ENCODE results near the gene PTGDS. TPM values are rescaled to one million over a fixed set of nuclear protein-coding genes. Genes with fewer than 3 reads are reported as not detected.
A peak's percentile ranks its signal among the peaks of the same experiment; 100 is the strongest.

PTGDS gene
- total RNA-seq, 2 donors from 2014 or later, result 8.7 to 36.9 TPM

DNA sequence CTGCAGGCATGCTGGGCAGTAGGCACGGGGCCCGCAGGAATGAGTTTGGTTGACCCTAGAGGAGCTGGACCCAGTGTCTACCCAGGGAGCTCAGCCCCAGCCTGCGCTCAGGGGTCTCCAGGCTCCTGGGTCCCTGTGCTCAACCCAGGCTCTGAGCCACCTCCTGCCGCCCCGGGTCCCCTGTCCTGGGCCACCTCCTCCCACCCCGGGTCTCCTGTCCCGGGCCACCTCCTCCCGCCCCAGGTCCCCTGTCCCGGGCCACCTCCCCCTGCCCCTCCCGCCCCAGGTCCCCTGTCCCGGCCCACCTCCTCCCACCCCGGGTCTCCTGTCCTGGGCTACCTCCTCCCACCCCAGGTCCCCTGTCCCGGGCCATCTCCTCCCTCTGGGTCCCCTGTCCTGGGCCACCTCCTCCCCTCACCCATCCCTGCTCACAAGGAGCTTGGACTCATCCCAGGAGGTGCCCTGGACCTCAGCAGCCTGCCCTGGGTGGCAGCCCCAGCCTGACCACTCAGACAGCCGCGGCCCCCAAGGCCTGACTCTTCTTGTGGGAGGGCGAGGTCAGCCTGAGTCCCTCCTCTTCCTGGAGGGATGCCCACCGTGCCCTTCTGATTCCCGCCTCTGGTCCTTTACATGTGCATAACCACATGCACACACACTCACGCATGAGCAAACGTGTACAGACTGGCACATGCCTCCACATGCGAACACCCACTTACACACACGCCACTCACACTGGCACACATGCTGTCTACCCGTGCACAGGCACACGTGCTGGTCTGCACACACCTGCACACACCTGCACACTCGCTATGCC lies 22.8 kb upstream of the PTGDS start:
- DNase-seq, result no peak
- ATAC-seq, result no peak
- intact Hi-C loops (cut with DNase I, micrococcal nuclease), result no loop called here

DNA sequence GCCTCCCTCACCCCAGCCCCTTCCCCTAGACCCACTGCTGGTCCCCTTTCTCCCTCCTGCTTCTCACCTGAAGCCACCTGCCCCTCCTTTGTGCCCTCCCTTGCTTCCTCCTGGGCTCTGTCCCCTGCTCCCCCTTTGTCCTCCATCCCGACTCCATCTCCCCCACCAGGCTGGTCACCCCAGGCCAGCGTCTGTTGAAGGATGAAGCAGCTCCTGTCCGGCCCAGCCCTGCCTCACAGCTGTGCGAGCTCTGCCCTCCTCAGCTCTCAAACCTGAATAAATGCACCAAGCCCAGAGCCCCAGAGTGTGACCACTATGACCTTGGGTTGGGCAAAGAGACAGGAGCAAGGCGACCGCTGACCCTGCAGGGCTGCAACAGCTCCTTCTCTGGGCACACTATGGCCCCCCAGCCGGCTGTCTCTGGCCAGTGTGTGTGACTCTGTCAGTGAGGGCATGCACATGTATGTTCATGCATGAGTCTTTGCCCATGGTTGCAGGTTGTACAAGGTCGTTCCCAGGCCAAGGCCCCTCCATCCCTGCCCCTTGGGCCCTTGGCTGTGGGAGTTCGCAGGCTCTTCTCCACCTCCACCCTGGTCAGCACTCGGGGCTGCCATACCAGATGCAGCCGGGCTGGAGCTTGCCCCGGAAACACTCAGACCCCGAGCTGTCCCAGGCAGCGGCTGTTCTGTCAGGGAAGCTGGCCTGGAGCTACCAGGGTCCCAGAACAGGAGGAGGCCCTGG lies 21.9 kb upstream of the PTGDS start:
- ATAC-seq (no peak), DNase-seq (no peak)
- intact Hi-C loops (cut with DNase I, micrococcal nuclease), result no loop called here

DNA sequence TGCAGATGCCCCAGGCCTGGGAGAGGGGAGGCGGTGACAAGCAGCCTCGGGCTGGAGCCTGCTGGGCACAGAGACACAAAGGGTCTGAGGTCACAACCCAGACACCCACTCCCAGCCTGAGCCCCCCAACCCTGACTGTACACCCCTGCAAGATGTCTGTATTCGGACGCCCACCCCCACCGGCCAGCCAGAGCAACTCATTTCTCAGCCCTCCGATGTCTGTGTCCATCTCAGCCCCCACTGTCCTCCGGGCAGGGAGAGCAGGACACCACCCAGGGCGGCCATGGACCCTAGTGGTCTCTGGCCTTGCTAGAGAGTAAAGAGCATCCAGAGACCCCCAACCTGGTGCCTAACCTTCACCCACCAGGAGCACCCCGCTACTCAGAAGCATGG lies 21.4 kb upstream of the PTGDS start:
- DNase-seq, result no peak
- intact Hi-C loops (cut with DNase I, micrococcal nuclease), result no loop called here

DNA sequence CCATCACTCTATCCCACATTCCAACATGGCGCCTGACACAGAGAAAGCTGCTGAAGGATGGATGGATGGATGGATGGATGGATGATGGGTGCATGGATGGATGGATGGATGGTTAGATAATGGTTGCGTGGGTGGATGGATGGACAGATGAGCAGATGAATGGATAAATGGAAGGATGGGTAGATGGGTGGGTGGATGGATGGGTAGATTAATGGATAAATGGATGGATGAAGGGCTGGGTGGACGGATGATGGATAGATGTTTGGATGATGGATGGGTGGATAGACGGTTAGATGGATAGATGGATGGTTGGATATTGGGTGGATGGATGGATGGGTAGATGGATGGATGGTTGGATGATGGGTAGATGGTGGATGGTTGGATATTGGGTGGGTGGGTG lies 20.7 kb upstream of the PTGDS start:
- intact Hi-C loops (cut with DNase I, micrococcal nuclease), result no loop called here
- DNase-seq, result no peak

More for the DNA sequence above, 21.4 kb upstream of the PTGDS start:
- no peak for ATAC-seq

DNA sequence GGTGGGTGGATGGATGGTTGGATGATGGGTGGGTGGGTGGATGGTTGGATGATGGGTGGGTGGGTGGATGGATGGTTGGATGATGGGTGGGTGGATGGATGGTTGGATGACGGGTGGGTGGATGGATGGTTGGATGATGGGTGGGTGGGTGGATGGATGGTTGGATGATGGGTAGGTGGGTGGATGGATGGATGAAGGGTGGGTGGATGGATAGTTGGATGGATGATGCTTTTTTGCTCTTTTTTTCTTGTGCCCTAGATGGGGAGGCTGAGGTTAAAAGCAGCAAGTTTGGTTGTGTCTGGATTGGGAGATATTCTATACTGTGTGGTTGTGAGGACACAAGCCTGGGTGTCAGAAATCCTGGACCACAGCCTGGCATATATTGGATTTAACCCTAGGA lies 19.8 kb upstream of the PTGDS start:
- ATAC-seq (no peak), DNase-seq (no peak)
- intact Hi-C loops (cut with DNase I, micrococcal nuclease), result no loop called here

More for the DNA sequence above, 20.7 kb upstream of the PTGDS start:
- ATAC-seq, result no peak

DNA sequence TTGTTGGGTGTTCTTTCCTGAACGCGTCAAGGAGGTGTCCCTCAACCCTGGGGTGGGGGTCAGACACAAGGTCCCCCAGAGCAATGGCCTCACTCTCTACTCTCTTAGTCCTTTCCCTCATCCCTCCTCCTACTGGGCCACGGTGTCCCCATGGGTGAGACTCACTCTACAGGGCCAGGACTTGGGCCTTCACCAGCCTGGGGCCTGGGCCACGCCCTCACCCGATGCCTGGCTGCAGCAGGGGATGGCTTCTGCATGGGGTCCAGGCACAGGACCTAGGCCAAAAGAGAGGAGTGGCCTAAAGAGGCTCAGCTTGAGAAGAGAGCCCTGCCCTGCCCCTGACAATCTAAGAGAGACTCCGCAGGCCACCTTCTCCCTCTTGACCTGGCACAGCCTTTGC lies 19.4 kb upstream of the PTGDS start:
- intact Hi-C loops (cut with DNase I, micrococcal nuclease), result no loop called here
- DNase-seq (no peak), ATAC-seq (no peak)

DNA sequence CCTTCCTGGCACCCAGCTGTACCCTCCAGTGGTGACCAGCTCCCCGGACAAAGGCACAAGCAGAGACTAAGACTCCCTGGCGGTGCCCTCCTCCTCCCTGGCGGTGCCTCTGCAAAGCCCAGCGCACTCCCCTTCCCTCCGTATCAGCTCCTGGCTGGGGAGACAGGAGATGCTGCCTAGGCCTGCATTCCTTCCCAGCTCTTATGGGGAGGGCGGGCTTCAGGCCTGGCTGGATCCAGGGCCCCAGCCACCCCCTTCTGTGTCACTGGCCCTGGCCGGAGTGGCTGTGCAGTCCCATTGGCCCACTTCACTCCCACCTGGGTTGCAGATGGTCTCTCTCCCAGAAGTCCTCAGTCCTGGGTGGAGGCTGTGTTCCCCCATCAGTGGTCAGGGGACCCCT lies 18.8 kb upstream of the PTGDS start:
- intact Hi-C loops (cut with DNase I, micrococcal nuclease), result no loop called here
- no peak for ATAC-seq

DNA sequence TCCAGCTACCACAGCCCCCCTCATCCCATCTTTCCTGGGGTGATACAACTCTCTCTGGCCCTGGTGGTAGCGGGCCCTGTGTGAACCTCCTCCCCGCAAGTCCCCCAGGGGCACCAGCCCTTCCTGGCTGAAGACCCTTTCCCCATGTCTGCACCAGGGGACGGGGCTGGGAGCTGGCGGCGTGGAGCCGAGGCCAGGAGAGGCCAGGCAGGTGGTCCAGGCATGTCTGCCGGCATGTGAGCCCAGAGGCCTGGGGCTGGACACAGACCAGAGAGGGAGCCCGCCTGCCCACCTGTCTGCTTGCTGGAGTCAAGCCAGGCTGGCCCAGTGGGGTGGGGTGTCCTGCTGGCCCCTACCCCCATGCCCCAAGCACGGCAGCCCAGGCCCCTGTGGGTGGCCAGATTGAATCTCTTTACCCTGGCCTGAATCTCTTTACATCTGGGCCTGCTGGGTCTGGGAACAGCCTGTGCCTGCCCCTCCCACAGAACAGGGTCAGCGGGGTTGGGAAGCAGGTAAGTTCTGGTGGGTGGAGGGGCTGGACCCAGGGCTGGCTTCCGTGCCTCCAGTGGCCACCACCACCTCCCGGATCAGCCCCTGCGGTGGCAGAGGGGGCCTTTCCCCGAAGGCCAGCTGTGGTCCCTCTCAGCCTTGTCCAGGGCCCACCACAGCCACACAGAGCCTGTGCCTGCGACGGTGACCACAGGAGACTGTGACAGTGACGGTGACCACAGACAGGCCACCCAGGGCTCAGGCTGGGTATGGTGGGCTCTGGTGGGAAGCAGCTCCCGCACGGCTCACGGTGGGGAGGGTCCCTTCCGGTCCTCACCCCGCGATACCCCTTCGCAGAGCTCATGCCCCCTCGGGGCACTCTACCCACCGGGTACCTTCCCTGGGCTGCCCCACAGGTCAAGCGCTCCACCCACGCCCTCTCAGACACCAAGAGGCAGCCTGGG lies 18.1 kb upstream of the PTGDS start:
- intact Hi-C loops (cut with DNase I, micrococcal nuclease), result no loop called here
- ATAC-seq, result no peak

More for the DNA sequence above, 18.8 kb upstream of the PTGDS start:
- no peak for DNase-seq

DNA sequence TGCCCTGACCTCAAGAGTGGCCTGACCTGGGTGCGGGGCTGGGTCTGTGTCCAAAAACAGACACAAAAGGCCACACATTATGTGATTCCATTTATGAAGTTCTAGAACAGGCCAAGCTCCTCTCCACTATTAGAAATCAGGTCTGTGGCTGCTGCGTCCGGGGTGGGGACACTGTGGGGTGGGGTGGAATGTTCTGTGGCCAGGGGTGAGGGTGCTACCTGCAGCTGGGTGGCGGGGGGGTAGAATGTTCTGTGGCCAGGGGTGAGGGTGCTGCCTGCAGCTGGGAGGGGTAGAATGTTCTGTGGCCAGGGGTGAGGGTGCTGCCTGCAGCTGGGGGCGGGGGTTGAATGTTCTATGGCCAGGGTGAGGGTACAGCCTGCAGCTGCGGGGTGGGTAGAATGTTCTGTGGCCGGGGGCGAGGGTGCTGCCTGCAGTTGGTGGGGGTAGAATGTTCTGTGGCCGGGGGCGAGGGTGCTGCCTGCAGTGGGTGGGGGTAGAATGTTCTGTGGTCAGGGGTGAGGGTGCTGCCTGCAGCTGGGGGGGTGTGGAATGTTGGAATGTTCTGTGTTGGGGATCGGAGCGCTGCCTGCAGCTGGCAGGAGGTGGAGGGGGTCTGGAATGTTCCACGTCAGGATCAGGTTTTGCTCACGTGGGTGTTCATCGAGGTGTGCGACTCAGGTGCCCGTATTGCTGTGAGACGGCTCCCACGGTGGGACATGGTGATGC lies 16.9 kb upstream of the PTGDS start:
- intact Hi-C loops (cut with DNase I, micrococcal nuclease), result no loop called here
- DNase-seq (no peak), ATAC-seq (no peak)

More for the DNA sequence above, 18.1 kb upstream of the PTGDS start:
- no peak for DNase-seq

DNA sequence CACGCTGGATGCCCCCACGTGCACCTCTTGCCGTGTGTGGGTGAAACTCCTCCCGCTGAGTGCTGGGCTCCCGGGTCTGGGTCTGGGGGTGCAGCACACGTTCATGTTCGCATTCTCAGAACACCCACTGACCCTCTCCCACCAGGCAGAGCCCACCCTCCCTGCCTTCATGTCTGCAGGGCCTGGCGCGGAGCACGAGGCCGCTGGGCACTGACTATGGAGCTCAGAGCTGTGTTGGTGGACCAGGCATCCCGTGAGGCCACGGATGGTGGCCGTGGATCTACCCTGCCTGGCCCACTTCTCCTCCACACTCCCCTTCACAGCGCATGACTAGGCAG lies 16.4 kb upstream of the PTGDS start:
- ATAC-seq (no peak), DNase-seq (no peak)
- intact Hi-C loops (cut with DNase I, micrococcal nuclease), result no loop called here

DNA sequence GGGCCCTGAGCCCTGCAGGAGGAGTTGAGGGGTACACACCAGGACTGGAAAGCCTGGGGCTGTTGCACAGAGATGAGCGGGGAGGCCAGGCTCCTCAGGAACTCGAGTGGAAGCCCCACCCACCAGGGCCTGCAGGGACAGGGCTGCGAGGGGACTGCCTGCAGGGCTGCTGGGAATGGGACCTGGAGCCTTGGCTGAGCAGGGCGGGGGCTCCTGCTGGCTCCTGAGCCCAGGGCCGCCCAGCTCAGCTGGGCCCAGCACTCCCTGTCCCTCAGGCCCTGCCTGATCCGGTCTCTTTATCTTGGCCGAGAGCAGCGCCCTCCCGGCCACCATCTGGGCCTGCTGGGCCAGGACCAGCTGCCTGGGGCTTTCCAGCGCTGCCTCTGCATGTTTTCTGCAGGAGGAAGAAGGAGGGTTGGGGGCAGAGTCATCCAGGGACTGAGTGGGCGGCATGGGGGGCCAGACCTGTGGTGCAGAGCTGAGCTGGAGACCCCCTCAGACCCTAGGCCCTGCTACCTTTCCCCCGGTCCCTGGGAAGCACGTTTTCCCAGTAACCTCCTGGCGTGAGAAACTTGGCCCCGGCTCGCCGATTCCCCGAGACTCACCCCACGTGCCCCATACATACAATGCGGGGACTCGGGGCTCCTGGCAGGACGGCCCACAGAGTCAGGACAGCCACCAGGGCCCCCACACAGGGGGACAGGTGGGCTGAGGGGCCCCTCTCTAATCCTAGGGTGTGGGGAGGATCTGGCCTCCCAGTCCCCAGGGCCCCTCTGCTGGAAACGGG lies 15.8 kb upstream of the PTGDS start:
- intact Hi-C loops (cut with DNase I, micrococcal nuclease), result no loop called here
- ATAC-seq (no peak), DNase-seq (no peak)

DNA sequence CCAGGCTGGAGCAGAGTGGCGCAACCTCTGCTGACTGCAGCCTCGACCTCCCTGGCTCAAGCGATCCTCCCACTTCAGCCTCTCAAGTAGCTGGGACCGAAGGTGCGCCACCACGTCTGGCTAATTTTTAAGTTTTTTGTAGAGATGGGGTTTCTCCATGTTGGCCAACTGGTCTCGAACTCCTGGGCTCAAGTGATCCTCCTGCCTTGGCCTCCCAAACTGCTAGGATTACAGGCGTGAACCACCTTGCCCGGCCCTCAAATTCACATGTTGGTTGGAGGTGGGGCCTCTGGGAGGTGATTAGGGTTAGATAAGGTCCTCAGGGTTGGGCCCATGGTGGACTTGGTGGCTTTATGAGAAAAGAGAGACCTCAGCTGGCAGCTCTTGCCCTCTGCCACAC lies 15.1 kb upstream of the PTGDS start:
- DNase-seq (no peak), ATAC-seq (no peak)
- intact Hi-C loops (cut with DNase I, micrococcal nuclease), result no loop called here

DNA sequence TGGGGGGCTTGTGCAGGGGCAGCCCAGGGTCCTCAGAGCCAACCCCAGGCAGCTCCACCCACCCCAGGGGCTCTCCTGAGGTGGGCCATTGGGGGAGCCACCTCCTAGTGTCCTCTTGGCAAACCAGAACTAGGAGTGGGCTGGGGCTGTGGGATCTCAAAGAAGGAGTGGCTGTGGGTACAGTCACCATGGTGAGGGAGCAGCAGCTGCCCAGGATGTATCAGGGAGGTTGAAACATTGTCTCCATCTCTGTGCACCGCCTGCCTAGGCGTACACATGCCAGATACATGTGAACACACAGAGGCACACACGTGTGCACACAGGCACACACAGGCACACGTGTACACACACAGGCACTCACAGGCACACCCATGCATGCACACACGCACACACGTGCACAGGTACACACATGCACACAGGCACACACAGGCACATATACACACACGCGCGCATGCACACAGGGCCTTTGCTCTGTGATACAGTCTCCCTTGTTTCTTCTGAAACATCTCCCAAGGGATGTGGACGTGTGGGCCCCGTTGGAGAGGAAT lies 14.5 kb upstream of the PTGDS start:
- intact Hi-C loops (cut with DNase I, micrococcal nuclease), result no loop called here
- DNase-seq, result no peak
- ATAC-seq, result no peak

DNA sequence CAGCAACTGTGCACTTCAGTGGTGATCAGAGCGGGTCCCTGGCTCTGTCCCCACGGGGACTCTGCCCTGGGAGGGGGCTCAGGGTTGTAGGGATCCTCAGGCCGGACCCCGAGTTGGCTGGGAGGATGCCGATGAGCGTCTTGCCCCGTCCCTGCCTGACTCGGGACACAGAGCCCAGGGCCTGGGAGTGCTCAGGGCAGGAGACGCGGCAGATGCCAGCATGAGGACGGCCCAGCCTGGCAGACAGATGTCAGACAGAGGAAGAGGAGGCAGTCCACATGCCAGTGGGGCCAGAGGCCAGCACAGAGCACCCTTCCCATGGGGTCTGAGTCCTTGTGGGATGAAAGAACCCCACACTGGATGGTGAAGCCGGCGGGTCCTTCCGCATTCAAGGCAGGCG lies 14.0 kb upstream of the PTGDS start:
- ATAC-seq (no peak), DNase-seq (no peak)
- intact Hi-C loops (cut with DNase I, micrococcal nuclease), result no loop called here

DNA sequence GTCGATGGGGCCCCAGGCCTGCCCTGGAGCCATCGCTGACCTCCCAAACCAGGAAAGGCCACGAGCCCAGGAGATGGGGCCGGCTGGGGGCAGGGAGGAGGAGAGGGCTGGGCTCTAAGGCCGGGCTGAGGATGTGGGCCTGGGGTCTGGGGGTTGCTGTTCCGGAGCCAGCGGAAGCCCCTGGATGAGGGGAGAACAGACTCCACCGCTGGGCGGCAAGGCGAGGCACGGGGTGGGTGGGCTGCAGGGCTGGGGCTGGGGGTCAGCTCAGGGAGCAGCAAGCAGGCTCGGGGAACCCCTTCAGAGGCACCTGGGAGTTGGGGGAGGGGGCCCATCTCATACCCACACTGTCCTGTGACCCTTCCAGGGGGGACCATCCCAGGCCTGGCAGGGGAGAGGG lies 13.6 kb upstream of the PTGDS start:
- DNase-seq (no peak), ATAC-seq (no peak)

DNA sequence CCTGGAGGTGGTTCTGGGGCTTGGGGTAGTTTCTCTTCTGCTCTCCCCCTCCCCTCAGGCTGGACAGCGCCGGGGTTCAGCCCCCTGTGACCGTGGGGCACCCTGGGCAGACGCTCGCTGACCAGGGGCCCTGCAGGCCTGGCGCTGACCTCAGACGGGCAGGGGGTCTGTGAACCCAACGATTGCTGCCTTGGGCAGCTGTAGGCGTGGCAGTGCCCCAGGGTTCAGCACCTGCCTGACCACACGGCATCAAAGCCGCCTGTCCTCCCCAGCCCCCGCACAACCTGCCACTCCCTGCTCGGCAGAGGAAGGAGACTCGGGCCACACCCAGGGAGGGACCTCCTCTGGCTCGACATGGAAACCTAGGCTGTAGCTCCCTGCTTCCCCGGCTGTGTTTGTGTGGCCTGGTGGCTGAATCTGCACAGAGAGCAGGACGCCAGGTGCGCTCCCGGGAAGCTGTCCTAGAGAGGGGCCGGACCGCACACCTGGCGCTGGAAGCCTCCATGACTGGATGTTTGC lies 13.1 kb upstream of the PTGDS start:
- peak; percentile 96 for ATAC-seq
- peak; percentile 80 to 82 for DNase-seq
- intact Hi-C loops (cut with DNase I, micrococcal nuclease), result no loop called here

More for the DNA sequence above, 13.6 kb upstream of the PTGDS start:
- intact Hi-C loops (cut with DNase I, micrococcal nuclease), result no loop called here

DNA sequence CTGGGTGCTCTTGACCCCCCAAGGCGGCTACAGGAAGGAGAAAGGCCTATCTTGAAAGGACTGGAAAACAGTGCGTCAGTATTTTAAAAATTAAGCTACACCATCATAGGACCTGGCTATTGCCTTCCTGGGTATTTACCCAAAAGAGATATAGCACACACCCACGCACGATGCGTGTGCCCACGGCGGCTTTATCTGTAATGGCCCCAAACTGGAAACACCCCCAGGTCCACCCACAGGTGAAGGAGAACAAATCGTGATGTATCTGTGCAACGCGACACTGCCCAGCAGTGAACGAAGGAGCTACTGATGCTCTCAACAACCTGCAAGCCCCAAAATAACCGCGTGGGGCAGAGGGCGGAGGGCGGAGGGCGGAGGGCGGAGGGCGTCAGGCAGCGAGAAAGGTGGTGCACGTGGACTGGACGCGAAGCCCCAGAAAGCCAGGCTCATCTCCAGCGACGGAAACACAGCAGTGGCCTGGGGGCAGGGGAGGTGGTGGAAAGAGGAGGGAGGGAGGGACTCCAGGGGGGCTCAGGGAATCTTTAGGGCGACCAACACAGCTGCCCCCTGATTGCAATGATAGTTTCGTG lies 12.4 kb upstream of the PTGDS start:
- intact Hi-C loops (cut with DNase I, micrococcal nuclease), result no loop called here
- peak; percentile 4 for ATAC-seq

More for the DNA sequence above, 12.4 kb upstream of the PTGDS start:
- no peak for DNase-seq

Measured in left colon (tissue), 2 donors.